Measurements from ENCODE around the gene CCND1.

CCND1 gene

GRCh38 chr11:69609351-69609750 is 31.6 kb upstream of the CCND1 start:
- no peak overlapping the region for H3K4me3 ChIP-seq (ENCODE audit: low read length)
- TF ChIP-seq, protein P1, sequence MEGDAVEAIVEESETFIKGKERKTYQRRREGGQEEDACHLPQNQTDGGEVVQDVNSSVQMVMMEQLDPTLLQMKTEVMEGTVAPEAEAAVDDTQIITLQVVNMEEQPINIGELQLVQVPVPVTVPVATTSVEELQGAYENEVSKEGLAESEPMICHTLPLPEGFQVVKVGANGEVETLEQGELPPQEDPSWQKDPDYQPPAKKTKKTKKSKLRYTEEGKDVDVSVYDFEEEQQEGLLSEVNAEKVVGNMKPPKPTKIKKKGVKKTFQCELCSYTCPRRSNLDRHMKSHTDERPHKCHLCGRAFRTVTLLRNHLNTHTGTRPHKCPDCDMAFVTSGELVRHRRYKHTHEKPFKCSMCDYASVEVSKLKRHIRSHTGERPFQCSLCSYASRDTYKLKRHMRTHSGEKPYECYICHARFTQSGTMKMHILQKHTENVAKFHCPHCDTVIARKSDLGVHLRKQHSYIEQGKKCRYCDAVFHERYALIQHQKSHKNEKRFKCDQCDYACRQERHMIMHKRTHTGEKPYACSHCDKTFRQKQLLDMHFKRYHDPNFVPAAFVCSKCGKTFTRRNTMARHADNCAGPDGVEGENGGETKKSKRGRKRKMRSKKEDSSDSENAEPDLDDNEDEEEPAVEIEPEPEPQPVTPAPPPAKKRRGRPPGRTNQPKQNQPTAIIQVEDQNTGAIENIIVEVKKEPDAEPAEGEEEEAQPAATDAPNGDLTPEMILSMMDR (conservative IDR thresholded peaks at IDR 0.05; ENCODE audit: low read depth, low read length), result no peak
- no peak for DNase-seq (ENCODE audit: low read depth)

DNA sequence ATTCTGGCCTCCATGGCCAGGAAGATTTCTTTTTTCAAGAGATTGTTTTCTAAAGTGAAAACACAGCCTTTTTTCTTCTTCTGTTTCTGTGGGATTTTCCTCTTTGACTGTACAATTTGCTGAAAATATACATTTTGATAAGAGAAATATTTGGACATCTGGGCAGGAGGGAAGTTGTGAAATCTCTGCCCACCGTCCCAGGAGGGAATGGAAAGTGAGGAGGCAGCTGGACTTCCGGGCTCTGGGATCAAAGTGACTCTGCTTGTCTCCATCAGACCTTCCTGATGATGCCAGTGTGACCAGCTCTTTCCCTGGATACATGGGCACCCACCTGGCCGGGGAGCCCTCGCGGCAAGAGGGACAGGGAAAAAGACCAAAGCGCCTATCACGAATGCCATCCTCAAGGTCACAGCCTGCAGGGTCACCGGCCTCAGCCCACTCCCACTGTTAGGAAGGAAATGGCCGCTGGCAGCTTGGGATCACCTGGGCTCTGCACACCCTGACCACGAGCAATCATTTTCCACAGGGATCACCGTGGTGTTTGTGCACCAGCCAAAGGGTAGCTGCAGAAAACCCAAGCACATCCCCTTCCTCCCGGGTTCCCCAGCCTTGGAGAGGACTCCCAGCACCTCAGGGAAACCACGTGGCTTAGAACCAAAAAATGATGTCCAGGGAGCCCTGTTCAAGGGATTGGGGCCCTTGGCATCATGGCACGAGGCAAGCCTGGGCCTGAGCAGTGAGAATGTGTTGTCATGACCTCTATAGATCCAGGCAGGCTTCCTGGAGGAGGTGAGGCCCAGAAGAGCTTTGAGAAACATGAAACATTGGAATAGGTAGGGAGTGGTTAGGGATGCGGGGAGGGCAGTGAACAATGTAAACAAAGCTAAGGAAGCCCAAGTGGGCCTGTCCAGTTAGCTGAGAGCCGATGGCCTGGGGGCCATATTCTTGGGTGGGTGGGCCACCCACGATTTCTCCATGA is 29.1 kb upstream of the CCND1 start:
- TF ChIP-seq, protein P1 (conservative IDR thresholded peaks at IDR 0.05; ENCODE audit: low read depth, low read length), result no peak
- H3K4me3 ChIP-seq (ENCODE audit: low read length), result no peak overlapping the region

GRCh38 chr11:69613594-69613993 is 27.4 kb upstream of the CCND1 start:
- TF ChIP-seq, protein P1 (conservative IDR thresholded peaks at IDR 0.05; ENCODE audit: low read depth, low read length), result no peak
- H3K4me3 ChIP-seq (ENCODE audit: low read length), result no peak overlapping the region
- DNase-seq (ENCODE audit: low read depth), result no peak

More for the DNA sequence above, 29.1 kb upstream of the CCND1 start:
- no peak for DNase-seq (ENCODE audit: low read depth)

DNA sequence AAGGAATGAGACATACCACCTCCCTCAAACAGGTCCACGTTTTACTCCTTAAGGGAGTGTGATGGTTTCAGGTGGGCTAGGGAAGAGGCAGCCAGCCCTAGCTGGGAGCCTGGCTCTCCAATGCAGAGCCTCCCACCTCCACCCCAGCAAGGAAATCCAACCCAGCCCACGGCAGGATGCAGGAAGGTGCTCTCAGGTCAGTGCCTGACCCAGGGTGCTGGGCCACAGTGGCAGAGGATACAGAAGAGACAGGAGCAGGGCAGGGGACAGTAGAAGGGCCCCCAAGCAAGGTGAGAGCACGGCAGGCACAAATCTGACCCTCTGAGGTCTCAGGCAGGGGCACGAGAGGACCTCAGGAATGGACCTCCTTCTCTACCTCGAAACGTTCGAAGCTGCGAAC is 26.9 kb upstream of the CCND1 start:
- no peak for DNase-seq (ENCODE audit: low read depth)
- TF ChIP-seq, protein P1 (conservative IDR thresholded peaks at IDR 0.05; ENCODE audit: low read depth, low read length), result no peak
- H3K4me3 ChIP-seq (ENCODE audit: low read length), result no peak overlapping the region

GRCh38 chr11:69615545-69616278 is 25.2 kb upstream of the CCND1 start:
- no peak for DNase-seq (ENCODE audit: low read depth)
- H3K4me3 ChIP-seq (ENCODE audit: low read length), result no peak overlapping the region
- TF ChIP-seq, protein P1 (conservative IDR thresholded peaks at IDR 0.05; ENCODE audit: low read depth, low read length), result no peak

- DNase-seq (ENCODE audit: low read depth), result no peak
- TF ChIP-seq, protein P1 (conservative IDR thresholded peaks at IDR 0.05; ENCODE audit: low read depth, low read length), result no peak
- H3K4me3 ChIP-seq (ENCODE audit: low read length), result no peak overlapping the region
Measured at GRCh38 chr11:69617220-69617619, 23.7 kb upstream of the CCND1 start.
